COR-L47 (cell line): ENCODE measurements around the gene BSPRY.
"Not testable (repeated sequence)": the region's sequence is repeated elsewhere in the genome, so short reads cannot be mapped to it uniquely, and the experiment has no call there.

Experiments used
- DNase-seq: peaks from one replicate; lab custom pipeline; 2025; lab: John Stamatoyannopoulos, UW

BSPRY gene

GRCh38 chr9:113395000-113395861 is 45.9 kb downstream of the BSPRY start:
- no peak for DNase-seq

- DNase-seq, result no peak
Measured at GRCh38 chr9:113397203-113397631, 47.9 kb downstream of the BSPRY start.

- no peak for DNase-seq
Measured at GRCh38 chr9:113398796-113399195, 49.5 kb downstream of the BSPRY start.

DNA sequence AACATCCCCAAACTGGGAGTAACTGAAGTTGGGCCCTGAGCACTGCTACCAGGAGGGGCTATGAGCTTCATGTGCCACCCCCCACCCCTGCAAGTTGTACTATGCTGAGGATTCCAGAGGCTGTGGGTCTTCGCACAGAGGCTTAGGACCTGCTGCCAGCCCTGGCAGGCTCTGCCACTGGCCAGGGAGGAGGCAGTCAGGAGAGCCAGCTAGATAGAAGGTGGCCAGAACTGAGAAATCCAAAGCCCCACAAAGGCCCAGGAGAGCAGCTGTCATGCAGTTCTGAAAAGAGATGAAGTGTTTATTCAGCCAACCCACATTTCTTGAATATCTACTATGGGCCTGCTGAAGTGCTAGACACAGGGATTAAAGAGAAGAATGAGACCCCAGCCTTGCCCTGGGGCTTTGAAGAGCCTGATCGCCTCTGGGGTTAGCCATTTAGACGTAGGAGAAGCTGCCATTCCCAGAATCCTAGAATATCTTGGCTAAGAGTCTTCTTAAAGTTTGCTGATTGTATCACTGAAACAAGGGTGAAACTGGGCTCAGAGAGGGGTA is 50.4 kb downstream of the BSPRY start:
- DNase-seq, result no peak

GRCh38 chr9:113401027-113401792 is 51.9 kb downstream of the BSPRY start, which contains the start of gene ALAD:
Gene ALAD (minus strand): TSS chr9:113401284. CDS start chr9:113393559, 7,725 bp downstream.
- DNase-seq, result peak; percentile 98

- no peak for DNase-seq
Measured at GRCh38 chr9:113403646-113404045, 54.3 kb downstream of the BSPRY start.

- DNase-seq, result not testable (repeated sequence)
Measured at GRCh38 chr9:113406353-113406752, 57.0 kb downstream of the BSPRY start.

DNA sequence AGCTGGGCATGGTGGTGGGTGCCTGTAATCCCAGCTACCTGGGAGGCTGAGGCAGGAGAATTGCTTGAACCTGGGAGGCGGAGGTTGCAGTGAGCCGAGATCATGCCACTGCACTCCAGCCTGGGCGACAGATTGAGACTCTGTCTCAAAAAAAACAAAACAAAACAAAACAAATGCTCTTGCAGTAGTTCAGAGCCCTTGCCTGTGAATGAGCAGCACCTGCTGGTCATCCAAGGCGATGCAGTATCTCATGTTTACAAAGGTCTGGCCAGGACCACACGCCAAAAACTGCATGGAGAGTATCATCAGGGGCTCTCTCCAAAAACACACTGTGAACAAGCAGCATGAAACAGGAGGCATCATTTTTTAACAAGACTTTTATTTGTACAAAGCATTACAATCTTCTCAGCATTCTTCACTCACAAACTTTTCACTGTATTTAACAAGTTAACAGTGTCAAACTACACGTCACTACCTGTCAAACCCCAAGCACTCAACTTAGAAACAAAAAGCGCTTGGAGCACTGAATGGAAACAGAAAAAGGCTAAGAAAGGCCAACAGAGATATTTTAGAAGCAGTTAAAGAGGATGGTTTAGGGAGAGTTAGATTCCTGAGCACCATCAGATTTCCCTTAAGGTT is 57.7 kb downstream of the BSPRY start:
- DNase-seq, result peak; percentile 62

- no peak for DNase-seq
Measured at GRCh38 chr9:113409481-113409880, 60.1 kb downstream of the BSPRY start.

GRCh38 chr9:113409883-113410206 is 60.5 kb downstream of the BSPRY start:
- DNase-seq, result peak; percentile 30

DNA sequence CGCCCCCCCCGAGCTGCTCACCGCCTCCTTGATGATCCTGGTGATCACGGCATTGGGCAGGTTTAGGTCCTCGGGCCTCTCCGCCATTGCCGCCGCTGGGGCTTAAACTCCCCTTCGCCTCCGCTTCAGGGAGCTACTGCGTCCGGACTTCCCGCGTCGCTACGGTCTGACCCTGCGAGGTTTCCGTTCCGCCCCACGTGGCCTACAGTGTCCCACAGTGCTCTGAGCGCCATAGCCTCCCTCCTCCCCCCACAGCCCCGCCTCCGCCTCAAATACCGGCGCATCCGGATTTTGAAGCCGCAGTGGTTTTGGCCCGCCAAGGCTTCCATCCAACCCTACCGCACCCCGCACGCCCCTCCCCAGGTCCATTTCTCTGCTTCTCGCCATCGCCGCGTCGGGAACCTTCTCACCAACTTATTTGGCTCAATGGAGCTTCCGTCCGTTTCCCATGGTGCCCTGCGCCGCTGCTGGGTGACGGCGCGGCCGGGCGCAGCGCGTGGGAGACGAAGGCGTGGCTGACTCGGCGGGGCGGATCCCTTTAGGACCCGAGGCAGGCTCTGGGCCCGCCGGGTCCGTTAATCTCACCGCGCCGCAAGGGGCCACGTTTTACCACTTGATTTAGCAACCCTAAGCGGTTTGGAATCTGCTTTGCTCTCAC is 61.0 kb downstream of the BSPRY start, which contains the start of the genes C9orf43 and POLE3:
Gene C9orf43 (plus strand): TSS at position 541 of the 658 bp plus-strand sequence. CDS start 2,747 bp downstream, outside the sequence.
Gene POLE3 (minus strand): TSS at position 469 of the 658 bp plus-strand sequence. CDS start 382 bp downstream, at position 87.
- DNase-seq, result peak; percentile 94

DNA sequence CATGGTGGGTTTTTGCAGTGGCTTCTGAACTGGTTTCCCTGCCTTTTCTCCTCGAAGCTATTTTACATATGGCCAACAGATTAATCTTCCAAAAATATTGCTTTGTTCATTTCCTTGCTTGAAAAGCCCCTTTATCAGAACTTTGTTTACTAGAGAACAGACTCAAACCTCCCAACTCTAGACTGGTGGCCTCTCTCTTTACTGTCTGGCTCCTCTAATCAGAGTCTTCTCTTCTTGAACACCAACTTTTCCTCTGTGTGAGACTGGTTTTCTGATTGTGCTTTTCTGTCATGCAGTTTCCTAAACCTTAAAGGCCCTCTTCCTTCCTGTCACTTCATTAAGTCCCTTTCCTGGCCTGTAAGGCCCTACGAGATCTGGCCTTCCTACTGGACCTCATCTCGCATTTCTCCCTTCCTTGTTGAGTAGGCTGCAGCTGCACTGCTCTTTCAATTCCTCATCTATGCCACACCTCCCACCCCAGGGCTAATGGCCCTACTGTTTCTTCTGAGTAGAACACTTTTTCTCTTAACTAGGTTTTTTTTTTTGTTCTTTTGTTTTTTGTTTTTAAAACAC is 66.9 kb downstream of the BSPRY start:
- no peak for DNase-seq

- DNase-seq, result no peak
Measured at GRCh38 chr9:113417370-113417769, 68.0 kb downstream of the BSPRY start.
